RCC 7860 (cell line): ENCODE data around the gene PACS1.

ENCODE experiments used
- DNase-seq: peaks from one replicate; pipeline ENCODE4 v3.0.0-alpha.2; 2015; ENCODE audit warnings: low spot score
- FAIRE-seq: peaks from 2 replicates; lab custom pipeline; 2012; peaks lifted over from hg19 to GRCh38; lab: Jason Lieb, UNC

The PACS1 gene

GRCh38 chr11:66281776-66282467 is 211.8 kb downstream of the PACS1 start:
- FAIRE-seq: no peak

GRCh38 chr11:66282468-66283455 is 212.7 kb downstream of the PACS1 start:
- FAIRE-seq (no peak), DNase-seq (peak; percentile 85)

More at GRCh38 chr11:66281776-66282467, 211.8 kb downstream of the PACS1 start:
- no peak for DNase-seq

GRCh38 chr11:66283461-66284105 is 213.5 kb downstream of the PACS1 start:
- no peak for FAIRE-seq

GRCh38 chr11:66284526-66285078 is 214.5 kb downstream of the PACS1 start:
- FAIRE-seq: no peak
- DNase-seq: no peak

More at GRCh38 chr11:66283461-66284105, 213.5 kb downstream of the PACS1 start:
- DNase-seq: no peak

GRCh38 chr11:66285250-66285947 is 215.3 kb downstream of the PACS1 start:
- DNase-seq (no peak), FAIRE-seq (no peak)

- DNase-seq: no peak
- FAIRE-seq: no peak
Observed at GRCh38 chr11:66286699-66287098, 216.6 kb downstream of the PACS1 start.

- FAIRE-seq: no peak
- DNase-seq: no peak
Observed at GRCh38 chr11:66287211-66287888, 217.3 kb downstream of the PACS1 start.

GRCh38 chr11:66287889-66288670 is 218.0 kb downstream of the PACS1 start:
- FAIRE-seq (no peak), DNase-seq (no peak)

GRCh38 chr11:66288671-66289547 is 218.8 kb downstream of the PACS1 start, which contains the start of gene YIF1A:
Gene YIF1A, minus strand, starts transcription at chr11:66289143. Its CDS starts 158 bp downstream, at chr11:66288985.
- DNase-seq (peak; percentile 98), FAIRE-seq (peak; percentile 87)

- FAIRE-seq (no peak), DNase-seq (no peak)
Observed at GRCh38 chr11:66289548-66290329, 219.7 kb downstream of the PACS1 start.

- no peak for FAIRE-seq
- no peak for DNase-seq
Observed at GRCh38 chr11:66290330-66290621, 220.2 kb downstream of the PACS1 start.

GRCh38 chr11:66291303-66291705 is 221.2 kb downstream of the PACS1 start:
- FAIRE-seq: no peak
- no peak for DNase-seq

GRCh38 chr11:66291706-66292542 is 221.9 kb downstream of the PACS1 start, which contains the start of gene TMEM151A:
Gene TMEM151A, plus strand, starts transcription at chr11:66291894. Its CDS starts 120 bp downstream, at chr11:66292014.
- no peak for DNase-seq
- no peak for FAIRE-seq

- no peak for FAIRE-seq
- DNase-seq: no peak
Observed at GRCh38 chr11:66292543-66293332, 222.7 kb downstream of the PACS1 start.

GRCh38 chr11:66293352-66293751 is 223.3 kb downstream of the PACS1 start:
- no peak for FAIRE-seq

More at GRCh38 chr11:66293352-66293751, 223.3 kb downstream of the PACS1 start:
- no peak for DNase-seq
